NOMO-1 treated with DMSO at 0.1 percent for 48 hours (cell line): Measurements from ENCODE around the gene ISL1.

Experiments used
- DNase-seq: peaks from one replicate; lab custom pipeline; 2025; ENCODE audit not compliant: unreplicated experiment; lab: John Stamatoyannopoulos, UW

ISL1 gene

DNA sequence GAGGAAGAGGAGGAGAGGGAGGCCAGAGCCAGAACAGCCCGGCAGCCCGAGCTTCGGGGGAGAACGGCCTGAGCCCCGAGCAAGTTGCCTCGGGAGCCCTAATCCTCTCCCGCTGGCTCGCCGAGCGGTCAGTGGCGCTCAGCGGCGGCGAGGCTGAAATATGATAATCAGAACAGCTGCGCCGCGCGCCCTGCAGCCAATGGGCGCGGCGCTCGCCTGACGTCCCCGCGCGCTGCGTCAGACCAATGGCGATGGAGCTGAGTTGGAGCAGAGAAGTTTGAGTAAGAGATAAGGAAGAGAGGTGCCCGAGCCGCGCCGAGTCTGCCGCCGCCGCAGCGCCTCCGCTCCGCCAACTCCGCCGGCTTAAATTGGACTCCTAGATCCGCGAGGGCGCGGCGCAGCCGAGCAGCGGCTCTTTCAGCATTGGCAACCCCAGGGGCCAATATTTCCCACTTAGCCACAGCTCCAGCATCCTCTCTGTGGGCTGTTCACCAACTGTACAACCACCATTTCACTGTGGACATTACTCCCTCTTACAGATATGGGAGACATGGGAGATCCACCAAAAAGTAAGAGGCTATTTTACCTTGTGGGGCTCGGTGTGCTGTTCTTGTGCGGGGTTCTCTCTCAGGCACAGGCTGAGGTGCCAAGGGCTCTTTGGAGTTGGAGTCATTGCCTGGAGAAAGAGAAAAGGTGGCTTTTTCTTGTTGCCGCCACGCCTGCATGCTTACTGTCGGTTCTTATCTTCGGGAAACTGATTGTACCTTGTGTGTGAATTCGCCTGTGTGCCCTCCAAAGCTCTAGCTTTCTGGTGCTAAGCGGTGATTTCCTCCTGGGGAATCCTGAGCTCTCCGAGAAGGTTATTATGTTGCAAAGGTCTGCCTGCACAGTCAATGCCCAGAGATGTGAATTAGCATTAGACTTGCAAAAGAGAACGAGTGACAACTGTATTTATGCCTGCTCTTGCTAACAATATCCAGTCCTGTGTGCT lies at the start of gene ISL1:
Gene ISL1, plus strand, starts transcription at position 318 of the 991 bp plus-strand sequence. Its CDS starts 224 bp downstream, at position 542.
- DNase-seq, result no peak

DNA sequence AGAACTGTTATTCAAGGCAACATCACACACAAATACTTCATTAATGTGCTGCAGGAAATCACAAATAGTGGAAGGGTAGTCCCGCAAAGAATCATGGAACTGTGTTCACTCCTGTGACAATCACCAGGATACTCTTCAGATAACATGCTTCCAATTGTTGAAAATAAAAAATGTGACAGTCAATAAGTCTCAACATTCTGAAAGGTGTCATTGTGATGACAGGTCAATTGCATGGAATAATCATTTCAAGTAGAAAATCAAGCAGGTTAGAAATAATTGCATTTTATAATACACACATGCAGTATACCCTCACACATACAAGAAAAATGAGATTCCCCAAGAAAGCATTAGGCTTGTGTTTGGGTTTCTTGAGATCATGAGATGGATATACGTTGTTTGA lies 46.4 kb upstream of the ISL1 start:
- DNase-seq, result no peak

DNA sequence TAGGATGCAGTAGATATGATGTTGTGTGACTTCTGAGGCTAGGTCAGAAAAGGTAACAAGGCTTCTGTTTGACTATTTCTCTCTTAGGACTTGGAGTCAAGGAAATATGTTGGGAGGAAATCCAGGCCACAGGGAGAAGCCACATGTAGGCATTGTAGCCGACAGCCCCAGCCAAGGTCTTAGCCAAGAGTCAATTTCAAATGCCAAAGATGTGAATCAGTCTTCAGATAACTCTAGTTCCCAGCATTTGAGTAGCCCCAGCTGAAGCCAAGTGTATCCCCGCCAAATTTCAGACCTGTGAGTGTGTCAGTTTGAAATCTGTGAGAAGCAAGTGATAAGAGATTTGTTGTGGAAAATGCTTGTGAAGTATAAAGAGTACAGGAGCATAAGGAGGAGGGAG lies 38.1 kb upstream of the ISL1 start:
- no peak for DNase-seq

DNA sequence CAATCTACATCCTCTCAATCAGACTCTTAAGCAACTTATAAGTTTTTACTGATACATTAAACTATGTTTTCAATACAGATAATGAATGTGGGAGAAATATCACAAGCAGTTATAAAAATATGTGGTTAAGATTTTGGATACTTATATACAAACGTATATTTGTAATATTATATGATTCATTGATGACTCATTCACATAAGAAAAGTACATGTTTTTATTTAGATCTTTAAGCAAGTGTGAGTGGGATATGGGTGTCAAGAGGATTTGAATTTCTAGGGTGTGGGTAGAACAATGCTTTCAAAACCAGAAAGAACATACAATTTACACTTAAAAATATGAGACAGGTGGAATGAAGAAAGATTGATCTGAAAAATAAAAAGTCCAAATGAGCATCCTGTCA lies 36.1 kb upstream of the ISL1 start:
- no peak for DNase-seq

DNA sequence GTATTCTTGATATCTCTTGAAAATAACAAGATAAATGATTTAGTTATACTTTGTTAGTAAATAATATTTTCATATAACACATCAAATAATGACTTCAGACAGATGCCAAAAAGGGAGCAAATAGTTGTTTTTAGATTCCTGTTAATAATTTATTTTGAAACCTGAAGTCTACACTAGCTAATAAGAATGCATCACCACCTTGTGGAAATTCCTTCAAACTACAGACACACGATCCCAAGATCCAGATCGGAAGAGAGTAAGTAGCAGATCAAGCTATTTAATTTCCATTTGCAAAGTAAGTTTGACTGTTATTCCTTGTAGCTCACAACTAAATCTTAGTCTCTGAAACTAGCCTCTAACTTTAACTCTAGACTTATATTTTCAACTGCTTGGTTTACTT lies 35.5 kb upstream of the ISL1 start:
- no peak for DNase-seq

DNA sequence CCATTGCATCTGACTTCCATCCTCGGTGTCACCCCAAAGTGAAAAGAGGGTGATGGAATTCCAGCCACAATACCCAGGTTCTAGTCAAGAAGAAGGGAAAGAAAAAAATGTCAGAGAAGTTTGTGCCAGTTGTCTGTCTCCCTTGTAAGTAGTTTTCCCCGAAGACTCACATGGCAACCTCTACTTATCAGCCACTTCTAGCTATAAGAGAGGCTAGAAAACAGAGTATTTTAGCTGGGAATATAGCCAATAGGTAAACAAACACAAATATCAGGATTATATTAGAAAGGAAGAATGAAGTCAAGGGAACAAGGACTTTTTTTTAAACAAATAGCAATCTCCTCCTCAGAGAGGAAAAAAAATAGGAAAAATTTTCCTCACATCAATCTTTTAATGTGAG lies 12.2 kb upstream of the ISL1 start:
- no peak for DNase-seq

DNA sequence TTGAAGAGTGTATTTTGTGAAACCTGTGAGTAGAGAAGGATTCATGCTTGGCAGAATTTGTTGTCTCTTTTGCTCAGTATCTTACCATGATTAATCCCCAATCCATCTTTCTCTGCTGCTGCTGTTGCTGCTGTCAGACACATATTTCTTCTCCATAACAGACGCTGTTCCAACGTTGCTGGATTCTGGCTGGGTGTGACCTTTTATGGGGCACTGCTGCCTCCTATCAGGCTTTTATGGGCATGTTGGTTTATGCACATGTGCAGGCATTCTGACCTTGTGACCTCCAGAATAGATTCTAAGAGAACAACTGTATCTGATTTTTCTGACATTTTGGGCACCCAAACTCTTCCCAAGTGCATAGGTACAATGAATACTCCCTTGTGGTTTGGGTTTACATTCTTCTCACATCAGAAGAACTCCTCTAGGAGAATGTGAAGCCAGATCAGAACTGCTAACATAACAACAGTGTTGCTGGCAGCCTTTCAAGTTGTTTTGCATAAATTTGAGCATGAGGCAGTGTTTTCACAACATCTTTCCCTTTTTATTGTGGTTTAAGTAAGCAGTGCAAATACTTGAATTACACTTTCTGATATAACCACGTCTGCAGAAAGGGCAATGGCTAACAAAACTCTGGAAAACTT lies 9.2 kb upstream of the ISL1 start:
- DNase-seq, result no peak

DNA sequence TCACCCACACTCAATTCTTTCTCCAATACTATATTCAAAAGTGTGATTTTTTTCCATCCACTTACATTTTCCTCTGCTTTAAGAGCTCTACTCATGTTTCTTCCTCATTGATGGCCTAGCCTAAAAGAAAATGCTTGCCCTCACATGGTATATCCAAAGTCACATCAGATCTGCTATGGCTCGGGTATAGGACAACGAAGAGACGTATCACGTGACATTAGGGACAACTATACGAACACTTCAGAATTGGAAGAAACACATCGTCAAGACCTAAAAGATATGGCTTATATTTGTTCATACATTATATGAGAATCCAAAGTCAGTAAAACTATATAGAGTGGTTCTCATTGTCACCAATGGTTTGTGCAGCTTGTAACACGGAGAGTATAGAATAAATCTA lies 8.2 kb upstream of the ISL1 start:
- no peak for DNase-seq

DNA sequence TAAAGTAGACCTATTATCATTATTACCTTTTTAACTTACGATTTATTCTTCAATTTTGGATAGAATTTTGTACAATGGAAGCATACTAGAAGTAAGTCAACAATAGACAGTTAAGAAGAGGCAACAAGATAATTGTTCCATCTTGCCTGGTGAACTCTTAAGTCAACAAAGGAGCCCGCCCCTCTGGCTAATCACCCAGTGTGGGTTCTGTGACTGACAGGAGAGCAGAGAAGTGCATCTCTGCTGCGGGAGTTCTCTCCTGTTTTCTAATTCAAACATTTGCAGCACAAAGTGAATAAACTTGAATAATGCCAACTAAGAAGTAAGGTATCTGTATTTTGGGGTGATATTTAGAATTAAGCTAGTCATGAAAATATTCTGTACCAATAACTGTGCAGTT lies 6.7 kb upstream of the ISL1 start:
- no peak for DNase-seq

DNA sequence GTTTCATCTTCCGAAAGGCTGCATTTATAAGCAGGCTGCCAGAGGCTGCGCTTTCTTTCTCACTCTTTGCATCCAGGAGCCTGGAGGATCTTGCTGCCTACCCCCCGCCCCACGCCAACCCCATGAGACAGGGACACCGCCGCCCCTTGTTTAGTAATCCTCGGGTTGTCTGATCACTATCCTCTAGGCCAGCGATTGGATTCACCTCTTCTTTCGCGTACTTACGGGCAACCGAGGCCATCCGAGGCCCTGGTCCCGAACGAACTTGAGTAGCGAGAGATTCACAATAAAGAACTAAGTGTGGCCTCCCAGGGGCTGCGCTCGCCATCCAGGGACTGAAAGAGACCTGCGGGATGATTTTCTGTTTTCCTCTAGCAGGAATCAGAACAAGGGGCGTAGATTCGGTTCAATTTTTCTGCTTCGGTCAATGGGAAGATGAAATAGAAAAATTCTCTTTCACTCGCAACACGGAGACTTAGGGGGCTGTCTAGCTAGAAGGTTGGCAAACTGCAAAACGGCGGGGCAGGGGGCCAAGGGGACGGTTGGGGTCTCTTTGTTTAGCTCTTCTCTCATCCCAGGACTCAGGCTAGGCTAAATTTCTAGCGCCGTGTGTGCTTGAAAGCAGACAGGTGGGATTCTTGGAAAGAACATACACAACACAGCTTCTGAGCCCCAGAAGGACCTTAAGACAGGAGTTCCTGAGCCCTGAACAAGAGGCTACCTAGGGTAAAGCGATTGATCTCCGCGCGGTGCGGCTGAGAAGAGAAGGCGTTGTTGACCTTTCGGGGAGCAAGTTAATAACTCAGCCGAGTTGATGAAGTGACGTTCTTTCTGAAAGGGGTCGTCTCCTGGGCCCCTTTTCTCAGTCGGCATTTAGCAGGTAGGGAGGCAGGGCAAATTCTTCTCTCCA lies 5.8 kb upstream of the ISL1 start:
- DNase-seq, result no peak

DNA sequence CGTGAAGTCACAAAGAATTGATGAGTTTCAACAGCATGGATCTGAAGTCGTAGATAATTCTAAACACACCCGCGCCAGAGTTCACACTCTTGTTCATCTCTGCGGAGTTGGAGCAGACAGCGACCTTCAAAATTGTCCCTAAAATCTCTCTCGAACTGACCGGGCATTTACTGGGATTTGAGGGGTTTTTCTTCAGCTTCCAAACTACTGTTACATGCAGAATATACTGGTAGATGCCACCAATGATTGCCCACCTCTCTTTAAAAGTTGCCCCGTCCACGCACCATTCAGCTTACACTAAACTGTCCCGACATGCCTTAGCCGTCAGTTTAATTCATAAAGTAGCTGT lies 5.2 kb upstream of the ISL1 start:
- no peak for DNase-seq

DNA sequence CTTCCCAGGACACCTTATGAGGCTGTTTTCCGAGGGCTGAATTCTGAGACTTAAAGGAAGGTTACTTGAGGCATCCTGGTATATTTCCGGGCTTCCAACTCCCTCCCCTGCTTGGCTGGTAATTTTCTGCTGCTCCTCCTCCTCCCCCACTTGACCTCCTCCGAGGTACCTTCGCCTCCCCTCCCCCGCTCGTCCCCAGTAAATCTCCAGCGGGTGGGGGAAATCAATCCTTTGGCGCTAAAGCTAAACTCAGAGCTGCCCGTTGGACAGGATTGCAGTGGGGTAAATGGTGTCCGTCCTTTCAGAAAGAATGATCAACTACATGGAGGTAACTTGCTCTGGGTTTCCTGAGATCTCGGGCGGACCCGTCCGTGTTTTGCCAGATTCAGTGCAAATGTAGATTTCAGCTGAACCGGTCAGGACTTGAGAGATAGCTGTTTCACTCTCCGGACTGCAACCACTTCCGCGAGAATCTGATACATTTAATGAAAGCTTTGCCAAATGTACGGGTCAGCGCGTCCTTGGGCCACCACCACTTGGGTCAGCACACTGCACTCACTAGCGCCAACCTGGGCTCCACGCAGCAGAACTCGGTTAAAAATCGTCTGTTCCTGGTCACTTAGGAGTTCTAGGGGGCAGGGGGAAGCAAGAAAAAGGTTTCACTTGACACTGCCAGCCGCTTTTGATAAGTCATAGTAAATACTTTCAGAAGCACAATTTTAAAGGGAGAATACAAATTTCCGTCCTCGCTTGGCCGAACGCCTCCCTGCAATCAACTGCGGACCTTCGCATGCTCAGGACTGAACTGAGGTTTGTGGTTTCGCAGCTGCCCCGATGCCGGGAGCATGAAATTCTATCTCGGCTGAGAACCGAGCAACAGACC lies 4.6 kb upstream of the ISL1 start:
- DNase-seq, result no peak

DNA sequence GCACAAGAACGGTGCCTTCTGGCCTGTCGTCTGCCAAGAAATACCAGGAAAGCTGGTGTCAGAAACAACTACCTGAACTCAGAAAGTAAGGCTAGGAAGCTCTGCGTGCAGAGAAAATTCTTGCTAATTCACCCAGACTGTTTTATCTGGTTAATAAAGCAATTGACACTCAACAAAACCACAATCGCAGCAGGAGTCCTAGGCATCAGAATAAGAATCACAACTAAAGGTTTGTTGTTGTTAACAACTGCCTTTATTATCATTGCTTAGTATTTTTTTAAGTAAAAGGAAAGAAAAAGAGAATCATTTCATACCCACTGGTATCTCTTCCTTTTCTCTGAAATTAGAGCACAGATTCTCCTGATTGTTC lies 3.9 kb upstream of the ISL1 start:
- no peak for DNase-seq

DNA sequence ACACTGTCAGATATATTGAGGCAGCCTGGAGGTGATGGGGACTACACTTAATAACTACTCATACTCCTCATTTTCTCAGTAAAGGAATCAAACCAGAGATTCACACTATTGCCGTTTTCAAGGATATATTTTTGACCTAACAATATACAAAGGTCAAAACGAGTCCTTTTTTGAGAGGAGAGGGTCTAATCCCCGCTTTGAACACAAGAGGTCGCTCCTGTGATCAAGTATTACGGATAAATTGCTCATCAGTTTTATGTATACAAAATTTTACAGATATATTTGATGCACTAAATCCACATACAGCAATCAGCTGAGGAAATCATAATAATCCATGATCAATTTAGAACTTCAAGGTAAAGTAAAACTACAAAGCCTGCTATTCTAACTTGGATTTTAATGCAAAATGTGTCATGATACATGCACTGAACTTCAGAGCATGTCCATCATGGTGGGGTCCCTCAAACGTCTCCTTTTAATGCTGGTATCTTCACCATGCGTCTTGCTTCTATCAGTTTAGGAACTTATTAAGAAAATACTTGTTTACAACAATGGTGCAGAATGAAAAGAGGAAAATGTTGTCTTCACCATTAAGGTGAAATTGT lies 2.5 kb upstream of the ISL1 start:
- no peak for DNase-seq

DNA sequence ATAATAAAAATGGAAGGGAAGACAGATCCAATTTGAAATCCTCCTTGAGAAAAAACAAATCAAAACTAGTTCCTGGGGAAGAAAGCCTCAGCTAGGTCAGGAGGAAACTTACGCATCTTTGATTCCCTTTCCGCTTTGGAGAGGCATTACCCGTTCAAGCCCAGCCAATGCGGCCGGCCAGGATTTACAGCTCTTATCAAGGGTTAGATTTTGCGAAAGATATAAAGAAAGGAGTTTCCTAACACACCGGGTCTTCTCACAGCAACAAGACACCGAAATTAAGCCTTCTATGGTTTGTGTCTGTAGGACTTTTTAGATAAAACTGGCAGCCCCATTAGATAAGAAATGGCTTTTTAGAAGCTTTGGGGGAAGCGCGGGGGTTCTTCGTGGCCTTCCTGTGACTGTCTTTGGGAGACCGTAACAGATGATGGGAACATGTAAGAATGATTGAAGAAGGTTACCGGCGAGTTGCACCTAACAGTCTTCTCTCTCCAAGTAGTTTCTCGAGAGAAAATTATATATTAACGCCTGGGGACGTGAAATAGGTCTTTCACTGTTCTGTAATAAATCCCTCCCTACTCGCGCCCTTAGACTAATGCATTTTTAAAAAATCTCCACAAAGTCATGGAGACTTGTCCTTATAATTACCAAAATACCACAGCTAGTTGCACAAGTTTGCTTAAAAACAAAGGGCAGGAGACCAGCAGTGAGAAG lies 1.3 kb upstream of the ISL1 start:
- DNase-seq, result no peak

DNA sequence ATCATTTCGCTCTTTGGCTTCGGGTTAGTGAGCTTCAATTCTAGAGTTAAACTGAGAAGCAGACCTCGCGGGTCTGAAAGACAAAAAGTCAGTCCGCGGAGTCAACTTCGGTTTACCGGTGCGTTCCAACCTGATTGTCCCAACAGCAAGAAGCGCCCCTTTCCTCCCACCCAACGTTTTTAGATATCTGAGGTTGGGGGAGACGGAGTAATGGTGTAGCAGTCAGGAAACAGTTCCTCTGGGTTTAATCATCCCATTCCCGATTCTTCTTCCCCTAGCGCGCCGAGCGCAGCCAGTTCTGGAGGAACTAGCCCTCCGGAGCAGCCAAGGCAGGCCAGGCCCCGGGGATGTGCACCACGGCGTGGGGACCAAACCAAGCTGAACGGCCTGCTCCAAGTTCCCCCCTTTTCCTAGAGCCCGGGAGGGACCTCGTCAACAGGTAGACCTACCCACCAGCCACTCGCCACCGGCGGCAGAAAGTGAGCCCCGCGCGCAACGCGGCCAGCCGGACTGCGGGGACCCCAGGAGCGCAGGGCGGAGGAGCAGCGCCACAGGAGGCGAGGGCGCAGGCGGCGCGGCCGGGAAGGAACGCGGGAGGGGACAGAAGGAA lies 622 bp upstream of the ISL1 start:
- DNase-seq, result no peak

DNA sequence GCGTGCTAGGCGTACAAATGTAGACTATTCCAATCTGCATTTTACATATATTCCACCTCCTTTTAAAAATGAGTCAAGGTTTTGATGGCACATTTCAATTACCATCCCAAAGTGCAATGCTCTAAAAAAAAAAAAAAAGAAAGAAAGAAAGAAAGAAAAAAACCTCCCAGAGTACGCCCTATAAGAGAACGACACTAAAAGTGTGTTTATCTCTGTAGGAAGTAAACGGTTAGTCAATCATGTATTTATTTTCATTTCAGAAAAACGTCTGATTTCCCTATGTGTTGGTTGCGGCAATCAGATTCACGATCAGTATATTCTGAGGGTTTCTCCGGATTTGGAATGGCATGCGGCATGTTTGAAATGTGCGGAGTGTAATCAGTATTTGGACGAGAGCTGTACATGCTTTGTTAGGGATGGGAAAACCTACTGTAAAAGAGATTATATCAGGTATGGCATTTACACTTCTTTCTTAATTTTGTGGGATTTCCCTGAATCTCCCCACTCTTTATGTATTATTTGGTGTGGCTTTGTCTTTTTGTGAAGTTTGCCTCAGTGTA lies 1.1 kb downstream of the ISL1 start:
- DNase-seq, result no peak

DNA sequence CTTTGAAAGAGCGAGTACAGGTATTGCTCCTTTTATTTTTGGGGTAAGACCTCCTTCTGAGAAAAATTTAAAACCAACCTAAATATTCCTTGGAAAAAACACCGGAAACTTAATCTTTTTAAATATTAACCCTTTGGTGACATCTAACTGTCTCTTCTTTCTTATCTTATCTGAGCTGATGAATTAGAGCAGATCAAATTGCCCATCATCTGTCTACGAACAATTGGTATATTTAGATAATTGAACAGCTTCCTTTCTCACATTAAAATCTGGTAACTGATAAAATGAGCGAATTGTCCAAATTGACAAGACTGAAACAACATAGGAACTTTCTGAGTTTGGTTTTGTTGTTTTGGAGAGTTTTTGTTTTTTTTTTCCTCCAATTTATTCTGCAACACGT lies 2.0 kb downstream of the ISL1 start:
- no peak for DNase-seq
